DND-41 (cell line): ENCODE measurements around the gene TSPAN5.

Experiments used
- CTCF ChIP-seq: IDR thresholded peaks from 2 replicates; pipeline ENCODE4 v1.5.1; 2012; ENCODE audit warnings: borderline replicate concordance, low read length, moderate library complexity, mild to moderate bottlenecking; ENCODE audit not compliant: poor library complexity, severe bottlenecking; ENCODE audit errors: extremely low read depth
- EZH2 ChIP-seq: IDR thresholded peaks from 3 replicates; pipeline ENCODE4 v1.6.1; 2012; ENCODE audit warnings: borderline replicate concordance, low read depth, mild to moderate bottlenecking, moderate library complexity, low read length, inconsistent platforms; ENCODE audit not compliant: severe bottlenecking

- TF ChIP-seq CTCF: no peak
- no peak for TF ChIP-seq EZH2
Observed at GRCh38 chr4:98625399-98625798, 33.0 kb downstream of the TSPAN5 start.
